ENCODE results near the gene PRDM2.

Gene PRDM2

DNA sequence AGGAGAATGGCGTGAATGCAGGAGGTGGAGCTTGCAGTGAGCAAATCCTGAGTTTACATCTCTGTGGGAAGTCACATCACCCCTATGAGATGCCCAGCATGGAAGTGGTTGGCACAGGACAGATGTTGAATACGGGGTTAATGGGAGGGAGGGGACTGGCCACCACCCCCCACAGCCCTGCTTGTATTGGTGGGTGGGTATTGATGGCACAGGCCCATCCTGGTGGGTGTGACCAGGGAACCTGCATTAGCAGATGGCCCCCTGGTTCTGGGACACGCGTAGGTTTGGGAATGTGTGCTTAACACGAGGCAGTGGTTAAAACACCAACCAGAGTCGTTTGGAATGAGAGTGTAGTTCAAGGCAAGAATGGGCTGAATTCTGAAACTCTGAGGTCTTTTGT lies 117.9 kb downstream of the PRDM2 start:
- no peak for DNase-seq

- no peak for DNase-seq
Measured at GRCh38 chr1:13818926-13819325, 118.9 kb downstream of the PRDM2 start.

GRCh38 chr1:13819642-13820041 lies 119.7 kb downstream of the PRDM2 start:
- DNase-seq: no peak

DNA sequence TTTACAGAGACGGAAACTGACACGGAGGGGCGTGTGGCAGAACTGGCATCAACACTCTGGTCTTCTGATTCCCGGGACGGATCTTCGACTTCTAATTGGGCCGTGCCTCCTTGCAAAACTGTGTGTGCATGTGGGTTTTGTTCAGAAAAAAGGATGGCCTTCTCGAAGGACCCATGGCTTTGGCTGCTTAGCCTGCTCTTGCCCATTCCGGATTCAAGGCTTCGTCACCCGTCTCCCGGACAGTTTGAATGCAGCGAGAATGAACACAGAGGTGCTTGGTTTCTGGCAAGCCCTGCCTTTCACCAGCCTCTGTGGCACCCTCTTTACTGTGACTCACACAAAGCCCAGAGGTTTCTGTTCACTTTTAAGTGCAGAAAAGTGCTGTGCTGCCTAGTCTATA lies 120.1 kb downstream of the PRDM2 start:
- no peak for DNase-seq

GRCh38 chr1:13820456-13820855 lies 120.5 kb downstream of the PRDM2 start:
- no peak for DNase-seq

GRCh38 chr1:13823126-13823880 lies 123.3 kb downstream of the PRDM2 start:
- DNase-seq: no peak

DNA sequence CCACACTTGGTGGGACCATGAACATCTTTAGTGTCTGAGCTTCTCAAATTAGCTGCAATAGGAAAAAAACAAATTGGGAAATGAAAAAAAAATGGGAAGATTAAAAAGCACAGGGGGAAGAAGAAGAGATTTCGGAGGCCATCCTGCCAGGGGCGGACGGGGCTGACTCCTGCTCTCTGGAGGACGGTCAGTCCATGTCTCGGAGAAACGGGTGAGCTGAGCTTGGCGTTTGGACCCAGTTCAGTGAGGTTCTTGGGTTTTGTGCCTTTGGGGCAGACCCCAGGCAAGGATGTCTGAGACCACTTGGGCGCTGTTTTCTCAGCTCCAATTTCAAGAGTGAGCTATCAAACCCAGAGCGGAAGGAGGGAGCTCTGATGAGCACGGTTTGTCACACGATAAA lies 123.9 kb downstream of the PRDM2 start:
- DNase-seq: no peak

GRCh38 chr1:13824626-13825025 lies 124.6 kb downstream of the PRDM2 start:
- DNase-seq: no peak

DNA sequence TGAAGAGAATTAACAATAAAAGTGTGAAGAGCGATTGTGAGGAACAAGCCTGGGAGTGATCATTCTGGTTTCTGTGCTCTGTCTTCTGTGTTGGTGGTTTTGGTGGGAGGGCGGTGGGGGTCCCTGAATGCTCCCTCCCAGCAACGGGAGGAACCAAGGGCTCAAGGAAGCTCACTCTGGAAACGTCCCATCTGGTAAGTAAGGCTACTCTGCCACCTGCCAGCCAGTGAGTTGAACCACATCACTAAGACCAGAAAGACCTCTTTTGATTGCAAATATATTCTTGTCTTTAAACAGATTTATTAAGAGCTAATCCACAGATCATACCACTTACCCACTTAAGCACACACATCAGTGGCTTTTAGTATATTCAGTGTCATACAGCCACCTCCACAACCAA lies 125.0 kb downstream of the PRDM2 start:
- DNase-seq: no peak

GRCh38 chr1:13826009-13826408 lies 126.0 kb downstream of the PRDM2 start:
- no peak for DNase-seq

DNA sequence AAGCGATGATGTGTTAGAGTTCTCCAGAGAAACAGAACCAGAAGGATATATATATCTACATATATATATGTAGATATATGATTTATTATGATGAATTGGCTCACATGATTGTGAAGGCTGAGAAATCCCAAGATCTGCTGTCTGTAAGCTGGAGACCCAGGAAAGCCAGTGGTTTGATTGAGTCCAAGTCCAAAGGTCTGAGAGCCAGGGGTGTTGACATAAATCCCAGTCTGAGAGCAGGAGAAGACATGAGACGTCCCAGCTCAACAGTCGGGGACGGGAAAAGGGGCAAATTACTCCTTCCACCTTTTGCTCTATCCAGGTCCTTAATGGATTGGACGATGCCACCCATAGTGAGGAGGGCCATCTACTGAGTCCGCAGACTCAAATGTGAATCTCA lies 126.6 kb downstream of the PRDM2 start:
- DNase-seq: no peak

GRCh38 chr1:13828454-13829151 lies 128.6 kb downstream of the PRDM2 start:
- DNase-seq: no peak

GRCh38 chr1:13829152-13829769 lies 129.3 kb downstream of the PRDM2 start:
- no peak for DNase-seq

DNA sequence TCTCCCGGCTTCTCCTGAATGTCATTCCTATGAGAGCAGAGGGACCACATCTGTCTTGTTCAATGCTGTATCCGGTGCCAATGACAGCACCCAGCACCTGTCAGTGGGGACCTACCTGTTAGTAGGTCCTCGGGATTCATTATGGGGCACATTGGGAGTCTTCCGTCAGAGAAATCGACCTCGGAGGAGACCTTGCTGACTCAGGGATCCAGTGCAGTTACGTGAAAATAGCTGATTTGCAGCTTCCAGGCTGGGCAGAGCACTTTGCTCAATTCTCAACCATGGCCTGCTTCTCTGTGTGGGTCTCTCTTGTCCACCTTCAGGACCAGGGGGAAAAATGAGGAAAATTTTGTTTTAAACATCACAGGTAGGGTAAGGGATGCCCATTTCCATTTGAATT lies 130.2 kb downstream of the PRDM2 start:
- no peak for DNase-seq

- no peak for DNase-seq
Measured at GRCh38 chr1:13830616-13831280, 130.8 kb downstream of the PRDM2 start.

GRCh38 chr1:13832100-13832499 lies 132.1 kb downstream of the PRDM2 start:
- peak; percentile 77 for DNase-seq

GRCh38 chr1:13832536-13832935 lies 132.5 kb downstream of the PRDM2 start:
- peak; percentile 99 for DNase-seq

DNA sequence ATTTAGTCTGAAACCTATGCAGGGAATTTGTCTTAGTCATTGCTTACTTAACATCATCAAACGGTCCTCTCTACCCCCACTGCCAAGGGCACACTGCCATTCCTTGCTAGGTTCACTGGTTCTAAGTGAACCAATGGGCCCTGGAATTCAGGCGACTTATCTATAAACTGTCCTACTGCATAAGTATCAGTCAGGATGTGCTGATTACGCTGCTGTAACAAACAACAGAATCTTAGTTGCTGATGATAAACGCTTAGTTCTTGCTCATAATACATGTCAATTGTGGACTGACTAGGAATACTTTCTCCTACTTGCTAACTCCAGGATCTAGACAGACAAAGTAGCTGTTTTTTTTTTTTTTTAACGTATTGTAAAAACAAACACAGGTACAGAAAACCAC lies 136.1 kb downstream of the PRDM2 start:
- no peak for DNase-seq

GRCh38 chr1:13836631-13837030 lies 136.6 kb downstream of the PRDM2 start:
- DNase-seq: no peak

DNA sequence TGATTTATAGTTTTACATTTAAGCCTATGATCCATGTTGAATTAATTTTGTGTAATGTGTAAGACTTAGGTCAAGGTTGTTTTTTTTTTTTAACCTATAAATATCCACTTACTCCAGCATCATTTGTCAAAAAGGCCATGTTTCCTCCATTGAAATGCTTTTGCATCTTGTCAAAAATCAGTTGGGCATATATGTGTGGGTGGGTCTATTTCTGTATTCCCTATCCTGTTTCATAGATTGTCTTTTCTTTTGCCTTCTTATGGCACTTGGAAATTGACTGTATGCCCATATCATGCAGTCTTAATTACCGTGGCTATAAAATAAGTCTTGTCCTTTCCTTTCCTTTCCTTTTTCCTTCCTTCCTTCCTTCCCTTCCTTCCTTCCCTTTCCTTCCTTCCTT lies 138.2 kb downstream of the PRDM2 start:
- DNase-seq: no peak

- no peak for DNase-seq
Measured at GRCh38 chr1:13842497-13842896, 142.5 kb downstream of the PRDM2 start.

- DNase-seq: no peak
Measured at GRCh38 chr1:13851726-13852125, 151.7 kb downstream of the PRDM2 start.

DNA sequence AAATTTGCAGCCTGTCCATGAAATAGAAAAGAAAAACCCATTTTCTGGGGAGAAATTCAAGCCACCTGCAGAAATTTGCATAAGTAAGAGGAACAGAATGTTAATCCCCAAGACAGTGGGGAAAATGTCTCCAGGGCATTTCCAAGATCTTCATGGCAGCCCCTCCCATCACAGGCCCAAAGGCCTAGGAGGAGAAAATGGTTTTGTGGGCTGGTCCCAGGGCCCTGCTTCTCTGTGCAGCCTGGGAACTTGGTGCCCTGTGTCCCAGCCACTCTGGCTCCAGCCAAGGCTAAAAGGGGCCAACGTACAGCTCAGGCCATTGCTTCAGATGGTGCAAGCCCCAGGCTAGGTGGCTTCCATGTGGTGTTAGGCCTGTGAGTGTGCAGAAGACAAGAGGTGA lies 155.6 kb downstream of the PRDM2 start:
- DNase-seq: no peak

- DNase-seq: no peak
Measured at GRCh38 chr1:13860031-13860430, 160.0 kb downstream of the PRDM2 start.

All from COR-L47 (cell line).